RWPE1 (cell line): ENCODE results near the gene TMPRSS11F.

Experiments used
- CTCF ChIA-PET: fragments of 350-600 bp; sonication (Branson Sonifier 250); formaldehyde crosslinking; extraction: SDS; loops from one replicate; lab custom pipeline; 2021; lab: Yijun Ruan, JAX
- POLR2A ChIA-PET: fragments of 400-600 bp; formaldehyde crosslinking; extraction: SDS; loops from one replicate; lab custom pipeline; 2020; ENCODE audit warnings: antibody characterized with exemption; ENCODE audit not compliant: low non-redundant PET; lab: Yijun Ruan, JAX
- DNase-seq: peaks from one replicate; pipeline ENCODE4 v3.0.0; 2012; ENCODE audit warnings: low spot score
- H3K27ac ChIP-seq: fragments of 450-650 bp; 2 replicates; pipeline ENCODE4 v1.5.1; 2017
- TF ChIP-seq, protein P1 (sequence below): fragments of 450-650 bp; conservative IDR thresholded peaks from 2 replicates; pipeline ENCODE4 v1.5.1; 2017; ENCODE audit warnings: low read depth, mild to moderate bottlenecking

TMPRSS11F gene

DNA sequence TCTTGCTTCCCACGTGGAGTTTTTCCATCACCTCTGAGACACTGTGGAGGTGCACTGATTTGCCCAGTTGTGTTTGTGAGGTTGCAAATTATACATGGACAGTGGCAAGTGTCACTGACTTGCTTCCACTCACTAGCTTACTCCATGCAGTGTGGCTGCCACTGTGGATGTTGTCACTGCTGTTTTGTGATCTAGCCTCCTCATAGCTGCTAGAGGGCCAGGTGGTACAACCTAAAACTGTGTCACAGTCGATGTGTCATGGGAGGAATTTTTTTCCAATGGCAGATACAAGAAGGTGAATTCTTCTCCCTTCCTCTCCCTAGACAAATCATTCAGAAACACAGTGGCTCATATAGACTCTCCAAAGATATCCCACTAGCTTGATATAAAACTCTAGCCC, 37.5 kb upstream of the TMPRSS11F start:
- CTCF ChIA-PET = no interaction called here
- POLR2A ChIA-PET = no interaction called here
- no peak overlapping the region for H3K27ac ChIP-seq
- TF ChIP-seq, protein P1, sequence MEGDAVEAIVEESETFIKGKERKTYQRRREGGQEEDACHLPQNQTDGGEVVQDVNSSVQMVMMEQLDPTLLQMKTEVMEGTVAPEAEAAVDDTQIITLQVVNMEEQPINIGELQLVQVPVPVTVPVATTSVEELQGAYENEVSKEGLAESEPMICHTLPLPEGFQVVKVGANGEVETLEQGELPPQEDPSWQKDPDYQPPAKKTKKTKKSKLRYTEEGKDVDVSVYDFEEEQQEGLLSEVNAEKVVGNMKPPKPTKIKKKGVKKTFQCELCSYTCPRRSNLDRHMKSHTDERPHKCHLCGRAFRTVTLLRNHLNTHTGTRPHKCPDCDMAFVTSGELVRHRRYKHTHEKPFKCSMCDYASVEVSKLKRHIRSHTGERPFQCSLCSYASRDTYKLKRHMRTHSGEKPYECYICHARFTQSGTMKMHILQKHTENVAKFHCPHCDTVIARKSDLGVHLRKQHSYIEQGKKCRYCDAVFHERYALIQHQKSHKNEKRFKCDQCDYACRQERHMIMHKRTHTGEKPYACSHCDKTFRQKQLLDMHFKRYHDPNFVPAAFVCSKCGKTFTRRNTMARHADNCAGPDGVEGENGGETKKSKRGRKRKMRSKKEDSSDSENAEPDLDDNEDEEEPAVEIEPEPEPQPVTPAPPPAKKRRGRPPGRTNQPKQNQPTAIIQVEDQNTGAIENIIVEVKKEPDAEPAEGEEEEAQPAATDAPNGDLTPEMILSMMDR = no peak
- DNase-seq = no peak

DNA sequence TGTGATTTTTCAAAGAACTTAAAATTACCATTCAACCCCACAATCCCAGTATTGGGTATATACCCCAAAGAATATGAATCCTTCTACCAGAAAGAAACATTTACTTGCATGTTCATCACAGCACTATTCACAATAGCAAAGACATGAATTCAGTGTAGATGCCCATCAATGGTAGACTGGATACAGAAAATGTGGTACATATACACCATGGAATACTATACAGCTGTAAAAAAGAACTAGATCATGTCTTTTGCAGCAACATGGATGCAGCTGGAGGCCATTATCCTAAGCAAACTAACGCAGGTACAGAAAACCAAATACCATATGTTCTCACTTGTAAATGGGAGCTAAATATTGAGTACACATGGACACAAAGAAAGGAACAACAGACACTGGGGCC, 34.1 kb upstream of the TMPRSS11F start:
- no peak for DNase-seq
- CTCF ChIA-PET = interaction anchor here (0.7 kb wide), 1 partner anchor 33 kb away, joined by 9 read pairs; no protein-coding TSS in a partner anchor
- TF ChIP-seq, protein P1 = no peak
- H3K27ac ChIP-seq = no peak overlapping the region
- POLR2A ChIA-PET = no interaction called here

DNA sequence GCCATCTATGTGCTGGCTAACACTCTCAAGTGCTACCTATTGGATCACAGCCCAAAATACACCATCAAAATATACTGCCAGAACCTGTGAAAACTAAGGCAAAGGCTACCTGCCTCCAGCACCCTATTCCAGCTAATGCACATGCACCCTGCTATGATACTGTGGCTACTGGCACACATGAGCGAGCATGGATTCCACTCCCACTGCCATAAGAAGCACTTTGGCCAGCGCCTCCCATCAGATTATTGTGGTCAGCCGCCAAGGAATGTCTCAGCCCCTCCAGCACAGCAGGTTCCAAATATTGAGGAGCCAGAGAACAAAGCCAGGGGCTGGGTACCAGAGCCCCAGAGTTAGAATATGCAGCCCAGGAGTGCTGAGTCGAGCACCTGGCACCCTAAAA, 32.5 kb upstream of the TMPRSS11F start:
- CTCF ChIA-PET = no interaction called here
- POLR2A ChIA-PET = no interaction called here

DNA sequence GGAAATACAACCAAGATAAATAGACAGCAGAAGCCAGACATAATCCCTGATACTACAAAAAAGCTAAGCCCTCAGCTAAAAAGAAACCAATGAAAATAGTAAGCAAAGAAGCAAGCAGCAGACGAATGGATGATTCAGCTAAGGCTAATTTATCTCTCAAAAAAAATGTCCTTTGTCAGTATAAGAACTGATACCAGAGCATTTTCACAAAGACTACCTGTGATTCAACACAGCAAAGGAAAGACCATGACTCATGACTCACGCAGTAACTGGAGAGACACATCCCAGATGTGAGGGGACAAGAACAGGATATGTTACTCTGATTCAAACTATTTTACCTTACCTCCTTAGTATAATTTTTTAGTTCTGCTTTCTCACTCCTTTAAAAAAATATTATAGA, 22.7 kb upstream of the TMPRSS11F start:
- TF ChIP-seq, protein P1 = no peak
- no peak overlapping the region for H3K27ac ChIP-seq
- POLR2A ChIA-PET = no interaction called here
- DNase-seq = peak; percentile 78
- CTCF ChIA-PET = interaction anchor here (0.6 kb wide), 1 partner anchor 74 kb away, joined by 3 read pairs; no protein-coding TSS in a partner anchor

More for the DNA sequence above, 32.5 kb upstream of the TMPRSS11F start:
- no peak for DNase-seq
- H3K27ac ChIP-seq = no peak overlapping the region
- TF ChIP-seq, protein P1 = no peak

DNA sequence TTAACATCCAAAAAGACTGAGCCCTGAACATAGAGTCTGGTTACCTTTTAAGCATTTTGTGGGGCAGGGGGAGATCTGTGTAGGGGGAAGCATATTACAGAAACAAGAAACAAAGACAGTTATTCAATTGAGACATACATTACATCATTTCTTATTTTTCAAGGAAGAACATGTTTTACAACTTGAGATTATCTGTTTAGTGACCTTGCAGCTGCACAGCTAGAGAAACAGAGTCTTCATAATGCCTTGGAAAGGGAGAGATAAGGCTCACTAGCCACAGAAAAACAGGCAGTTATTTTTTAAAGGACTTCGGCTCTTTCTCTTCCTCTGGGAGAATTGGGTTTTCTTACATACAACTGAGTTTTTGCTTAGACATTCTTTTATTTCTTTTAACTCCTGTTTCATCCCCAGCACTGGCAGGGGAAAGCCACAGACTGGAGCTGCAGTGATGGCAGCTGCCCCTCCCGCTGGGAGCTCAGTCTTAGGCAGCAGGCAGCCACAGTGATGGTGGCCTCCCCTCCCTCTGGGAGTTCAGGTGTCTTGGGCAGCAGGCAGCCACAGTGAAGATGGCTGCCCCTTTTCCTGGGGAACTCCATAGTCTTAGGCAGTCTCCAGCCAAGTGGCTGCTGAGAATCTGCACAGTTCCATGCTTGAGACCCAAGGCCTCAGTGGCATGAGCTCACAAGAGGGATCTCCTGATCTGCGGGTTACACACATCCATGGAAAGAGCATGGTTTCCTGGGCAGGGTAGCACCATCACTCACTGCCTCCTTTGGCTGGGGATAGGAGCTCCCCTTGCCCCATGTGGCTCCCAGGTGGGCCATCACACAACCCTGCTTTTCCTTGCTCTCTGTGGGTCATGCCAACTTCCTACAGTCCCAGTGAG, 19.4 kb upstream of the TMPRSS11F start:
- TF ChIP-seq, protein P1 = no peak
- CTCF ChIA-PET = interaction anchor here (0.6 kb wide), 1 partner anchor 848 kb away, joined by 3 read pairs; no protein-coding TSS in a partner anchor
- POLR2A ChIA-PET = no interaction called here
- H3K27ac ChIP-seq = no peak overlapping the region
- DNase-seq = no peak

DNA sequence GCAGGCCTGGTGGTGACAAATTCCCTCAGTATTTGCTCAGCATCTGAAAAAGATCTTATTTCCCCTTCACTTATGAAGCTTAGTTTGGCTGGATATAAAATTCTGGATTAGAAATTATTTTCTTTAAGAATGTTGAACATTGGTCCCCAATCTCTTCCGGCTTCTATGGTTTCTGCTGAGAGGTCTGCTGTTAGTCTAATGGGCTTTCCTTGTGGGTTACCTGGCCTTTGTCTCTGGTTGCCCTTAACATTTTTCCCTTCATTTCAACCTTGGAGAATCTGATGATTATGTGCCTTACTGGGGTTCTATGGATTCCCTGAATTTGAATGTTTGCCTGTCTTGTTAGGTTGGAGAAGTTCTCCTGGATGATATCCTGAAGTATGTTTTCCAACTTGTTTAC, 17.4 kb upstream of the TMPRSS11F start:
- TF ChIP-seq, protein P1 = no peak
- CTCF ChIA-PET = interaction anchor here (0.7 kb wide), 1 partner anchor 198 kb away, joined by 3 read pairs; no protein-coding TSS in a partner anchor
- DNase-seq = no peak
- H3K27ac ChIP-seq = no peak overlapping the region
- POLR2A ChIA-PET = no interaction called here
